Spleen (tissue), 11 donors: ENCODE results near the gene P2RY13. TPM values are rescaled to one million over a fixed set of nuclear protein-coding genes. Genes with fewer than 3 reads are reported as not detected.
A peak's percentile ranks its signal among the peaks of the same experiment; 100 is the strongest.

Source experiments
- DNase-seq: peaks from one replicate; pipeline ENCODE4 v3.0.0-alpha.2; 2020
- H3K27ac ChIP-seq, 8 donors: fragments of 200-600 bp; sonication (generic) in 7 of 8; 1 replicate in 4 of 8; 2 replicates in 4 of 8; pipeline versions ENCODE4 v1.5.0 to v1.8.0; 2016 to 2021; ENCODE audit warnings: inconsistent platforms in 4 of 8, mild to moderate bottlenecking in 4 of 8, moderate library complexity in 1 of 8
- H3K27me3 ChIP-seq, 7 donors: fragments of 200-600 bp; sonication (generic) in 6 of 7; replicated peaks in 1 of 7; 1 replicate in 4 of 7; 2 replicates in 3 of 7; pipeline versions ENCODE4 v1.5.0 to v1.8.0; 2016 to 2021; ENCODE audit warnings: inconsistent platforms in 3 of 7, mild to moderate bottlenecking in 1 of 7
- H3K36me3 ChIP-seq, 6 donors: fragments of 200-600 bp; sonication (generic) in 5 of 6; 1 replicate in 4 of 6; 2 replicates in 2 of 6; pipeline versions ENCODE4 v1.5.0 to v1.8.0; 2016 to 2021; ENCODE audit warnings: inconsistent platforms in 2 of 6
- H3K4me1 ChIP-seq, 6 donors: fragments of 200-600 bp; sonication (generic) in 5 of 6; 1 replicate in 3 of 6; 2 replicates in 3 of 6; pipeline versions ENCODE4 v1.5.0 to v1.8.0; 2016 to 2021; ENCODE audit warnings: inconsistent platforms in 3 of 6
- H3K4me3 ChIP-seq, 8 donors: fragments of 200-600 bp; sonication (generic) in 7 of 8; 1 replicate in 4 of 8; 2 replicates in 4 of 8; pipeline versions ENCODE4 v1.5.0 to v1.8.0; 2016 to 2021; ENCODE audit warnings: inconsistent platforms in 4 of 8, mild to moderate bottlenecking in 4 of 8, moderate library complexity in 2 of 8
- H3K9me3 ChIP-seq, 8 donors: fragments of 200-600 bp; sonication (generic) in 7 of 8; 1 replicate in 4 of 8; 2 replicates in 4 of 8; pipeline versions ENCODE4 v1.5.0 to v1.8.0; 2016 to 2021; ENCODE audit warnings: inconsistent platforms in 4 of 8
- POLR2AphosphoS5 ChIP-seq, 3 donors: sonication (generic); formaldehyde crosslinking; IDR thresholded peaks; one replicate each; pipeline ENCODE4 v1.5.1; 2017; ENCODE audit warnings: antibody characterized with exemption in 3 of 3
- WGBS, 5 donors: extraction: QIAGEN DNeasy Blood & Tissue Kit in 3 of 5; methylation state at CpG; one replicate each; pipeline versions ENCODE4 v1.1.5 to v1.1.7; 2013 to 2018; 5-methylcytosine and 5-hydroxymethylcytosine counted together
- intact Hi-C: fragments of 100-400 bp; cut with DNase I; formaldehyde crosslinking; loops from one replicate; pipeline ENCODE4 v1.15.0; 2023; ENCODE audit warnings: low total_unique reads
- polyA plus RNA-seq, 3 donors: library from polyadenylated mRNA; stranded (reverse); fragments of 200-250 nt; gene quantifications; one replicate each; pipeline ENCODE4 v1.2.1, GENCODE V29; 2013
- total RNA-seq, 7 donors: library from RNA; depleted of rRNA in 3 of 7; stranded (reverse); fragments of >200 nt in 3 of 7; fragmentation: NEBNext Ultra II Directional in 4 of 7; extraction: Animal tissue kit (Norgen Biotek cat#: 25700) in 4 of 7; gene quantifications; one replicate each; pipeline versions ENCODE4 v1.1.0 to v1.2.1, GENCODE V29; 2016 to 2021
- TF ChIP-seq, protein P1 (sequence below), 11 experiments: fragments of 200-600 bp in 7 of 11; fragments of 450-650 bp in 4 of 11; sonication (generic) in 4 of 11; IDR thresholded peaks in 8 of 11; conservative IDR thresholded peaks in 3 of 11; 1 replicate in 7 of 11; 2 replicates in 4 of 11; pipeline versions ENCODE4 v1.4.0 to v1.8.0; 2016 to 2021; ENCODE audit warnings: antibody characterized with exemption in 11 of 11, inconsistent platforms in 4 of 11, mild to moderate bottlenecking in 1 of 11
- donor health status: healthy with polysubstance abuse.
- donor health status: DM: no; HTN: no; CAD: no; lungs with moderate emphysema.
- donor health status: DM: no; HTN: no; CAD: no.
- donor health status: Bipolar disorder and iron deficiency.
- donor health status: healthy.
- donor health status: DM: no; HTN: no; CAD: no.
- donor health status: DM: yes; HTN: yes; CAD: no.

Gene P2RY13
- total and polyA plus RNA-seq, 10 donors, result 7.1 to 78.3 (median 39.2) TPM

DNA sequence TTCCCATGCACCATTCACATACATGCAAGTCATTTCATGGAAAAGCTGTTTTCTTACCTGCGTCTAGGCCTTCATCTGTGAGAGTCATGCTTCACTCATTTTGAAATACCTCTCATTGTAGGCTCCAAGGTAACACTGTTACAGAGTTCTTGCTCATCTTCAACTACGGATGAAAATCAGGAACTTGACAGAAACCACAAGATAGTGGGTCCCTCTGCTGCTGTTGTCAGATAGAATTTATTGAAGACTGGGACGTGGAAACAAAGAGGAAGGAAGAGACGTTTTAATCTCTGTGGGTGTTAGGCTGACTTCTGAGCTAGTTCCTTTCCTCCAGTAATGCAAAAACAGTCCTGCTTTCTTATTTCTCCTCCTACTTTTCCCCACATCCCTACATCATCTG, 51.1 kb downstream of the P2RY13 start, which contains the start of gene P2RY14:
P2RY14 (minus strand) TSS at position 313 of the 400 bp plus-strand sequence. CDS start 64,226 bp downstream, outside the sequence.
- DNase-seq, result no peak
- intact Hi-C loops, result no loop called here
- Histone ChIP-seq H3K4me1 (peaks cover 9 to 78% (median 33%) of the 10 kb centered on the region in 6 donors), H3K27me3 (no peaks in the 10 kb centered on the region), H3K36me3 (no peaks in the 10 kb centered on the region), H3K27ac (peak within 1 kb of the TSS; percentile 27 to 78 (median 58)), H3K4me3 (peak within 1 kb of the TSS in 5 of 8 donors; percentile 2 to 55 (median 15)), H3K9me3 (no peaks in the 10 kb centered on the region)
- TF ChIP-seq, protein P1, sequence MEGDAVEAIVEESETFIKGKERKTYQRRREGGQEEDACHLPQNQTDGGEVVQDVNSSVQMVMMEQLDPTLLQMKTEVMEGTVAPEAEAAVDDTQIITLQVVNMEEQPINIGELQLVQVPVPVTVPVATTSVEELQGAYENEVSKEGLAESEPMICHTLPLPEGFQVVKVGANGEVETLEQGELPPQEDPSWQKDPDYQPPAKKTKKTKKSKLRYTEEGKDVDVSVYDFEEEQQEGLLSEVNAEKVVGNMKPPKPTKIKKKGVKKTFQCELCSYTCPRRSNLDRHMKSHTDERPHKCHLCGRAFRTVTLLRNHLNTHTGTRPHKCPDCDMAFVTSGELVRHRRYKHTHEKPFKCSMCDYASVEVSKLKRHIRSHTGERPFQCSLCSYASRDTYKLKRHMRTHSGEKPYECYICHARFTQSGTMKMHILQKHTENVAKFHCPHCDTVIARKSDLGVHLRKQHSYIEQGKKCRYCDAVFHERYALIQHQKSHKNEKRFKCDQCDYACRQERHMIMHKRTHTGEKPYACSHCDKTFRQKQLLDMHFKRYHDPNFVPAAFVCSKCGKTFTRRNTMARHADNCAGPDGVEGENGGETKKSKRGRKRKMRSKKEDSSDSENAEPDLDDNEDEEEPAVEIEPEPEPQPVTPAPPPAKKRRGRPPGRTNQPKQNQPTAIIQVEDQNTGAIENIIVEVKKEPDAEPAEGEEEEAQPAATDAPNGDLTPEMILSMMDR (IDR thresholded peaks at IDR 0.05 in 8 of 11, conservative IDR thresholded peaks at IDR 0.05 in 3 of 11), result peak in 2 of 11 experiments; percentile 4 to 8
- no peak for TF ChIP-seq POLR2AphosphoS5 (IDR thresholded peaks at IDR 0.05)
- 13 to 28% (median 22%) methylated on average over 4 of the region's 4 CpGs for WGBS, 5 donors

DNA sequence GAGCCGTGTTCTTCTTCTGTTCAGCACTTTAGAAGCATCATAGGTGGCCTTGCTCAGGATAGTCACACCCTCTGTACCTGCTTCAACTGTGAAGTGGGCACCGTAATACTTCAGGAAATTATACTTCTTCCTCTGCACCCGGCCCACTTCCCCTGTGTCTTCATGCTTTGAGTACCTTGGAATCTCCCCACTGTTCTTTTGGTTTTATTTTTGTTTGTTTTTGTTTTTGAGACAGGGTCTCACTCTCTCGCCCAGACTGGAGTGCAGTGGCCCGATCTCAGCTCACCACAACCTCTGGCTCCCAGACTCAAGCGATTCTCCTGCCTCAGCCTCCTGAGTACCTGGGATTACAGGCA, 52.7 kb downstream of the P2RY13 start:
- Histone ChIP-seq H3K36me3 (no peaks in the 10 kb centered on the region), H3K27me3 (no peaks in the 10 kb centered on the region), H3K9me3 (no peaks in the 10 kb centered on the region), H3K4me1 (peaks cover 9 to 77% (median 32%) of the 10 kb centered on the region in 6 donors), H3K27ac (peak overlapping the region in 7 of 8 donors; percentile 11 to 78 (median 51)), H3K4me3 (peak overlapping the region in 1 of 8 donors; percentile 55)
- TF ChIP-seq, protein P1 (IDR thresholded peaks at IDR 0.05 in 8 of 11, conservative IDR thresholded peaks at IDR 0.05 in 3 of 11), result no peak
- TF ChIP-seq POLR2AphosphoS5 (IDR thresholded peaks at IDR 0.05), result peak in 2 of 3 donors; percentile 20 to 57
- intact Hi-C loops, result no loop called here
- 32 to 50% (median 40%) methylated on average over 6 of the region's 6 CpGs for WGBS, 5 donors
- DNase-seq, result peak; percentile 76

Other genes with a start within 250 kb of the P2RY13 start
- 1 to 10 TPM in 6 of 7 donors, under 1 TPM in 1; 0.85 to 4.5 (median 2.0) TPM for gene MED12L, start 243.9 kb downstream of the P2RY13 start, total RNA-seq
- gene MED12L, start 243.9 kb downstream of the P2RY13 start, polyA plus RNA-seq, result under 1 TPM; 0.02 to 0.14 (median 0.03) TPM
- gene GPR171, start 126.3 kb downstream of the P2RY13 start, total RNA-seq, result 10 to 100 TPM in 5 of 7 donors, 1 to 10 TPM in 2; 8.8 to 40.4 (median 14.3) TPM
- gene GPR171, start 126.3 kb downstream of the P2RY13 start, polyA plus RNA-seq, result 1 to 10 TPM; 2.7 to 9.1 (median 2.9) TPM
- 1 to 10 TPM; 1.4 to 5.2 (median 3.1) TPM for gene P2RY14, start 51.0 kb downstream of the P2RY13 start, total RNA-seq
- gene P2RY14, start 51.0 kb downstream of the P2RY13 start, polyA plus RNA-seq, result 1 to 10 TPM in 1 of 3 donors, under 1 TPM in 2; 0.32 to 1.8 (median 0.85) TPM
- not detected for gene GPR87, start 12.7 kb downstream of the P2RY13 start, total RNA-seq
- not detected for gene GPR87, start 12.7 kb downstream of the P2RY13 start, polyA plus RNA-seq
- gene P2RY12, start 55.2 kb upstream of the P2RY13 start, total RNA-seq, result 10 to 100 TPM in 3 of 7 donors, 1 to 10 TPM in 4; 5.9 to 19.2 (median 7.5) TPM
- gene P2RY12, start 55.2 kb upstream of the P2RY13 start, polyA plus RNA-seq, result 1 to 10 TPM in 2 of 3 donors, under 1 TPM in 1; 0.78 to 2.9 (median 2.0) TPM
- gene IGSF10, start 131.5 kb upstream of the P2RY13 start, total RNA-seq, result 1 to 10 TPM in 6 of 7 donors, under 1 TPM in 1; 0.43 to 8.5 (median 2.3) TPM
- under 1 TPM; 0.22 to 0.47 (median 0.32) TPM for gene IGSF10, start 131.5 kb upstream of the P2RY13 start, polyA plus RNA-seq